HG03159 (cell line): ENCODE measurements around the gene MRPS16.

Experiments used
- ATAC-seq: cut with Tn5 transposase; IDR thresholded peaks from one replicate; pipeline ENCODE4 v1.9.1; 2021; ENCODE audit warnings: mild to moderate bottlenecking, moderate library complexity; ENCODE audit not compliant: unreplicated experiment

Gene MRPS16

DNA sequence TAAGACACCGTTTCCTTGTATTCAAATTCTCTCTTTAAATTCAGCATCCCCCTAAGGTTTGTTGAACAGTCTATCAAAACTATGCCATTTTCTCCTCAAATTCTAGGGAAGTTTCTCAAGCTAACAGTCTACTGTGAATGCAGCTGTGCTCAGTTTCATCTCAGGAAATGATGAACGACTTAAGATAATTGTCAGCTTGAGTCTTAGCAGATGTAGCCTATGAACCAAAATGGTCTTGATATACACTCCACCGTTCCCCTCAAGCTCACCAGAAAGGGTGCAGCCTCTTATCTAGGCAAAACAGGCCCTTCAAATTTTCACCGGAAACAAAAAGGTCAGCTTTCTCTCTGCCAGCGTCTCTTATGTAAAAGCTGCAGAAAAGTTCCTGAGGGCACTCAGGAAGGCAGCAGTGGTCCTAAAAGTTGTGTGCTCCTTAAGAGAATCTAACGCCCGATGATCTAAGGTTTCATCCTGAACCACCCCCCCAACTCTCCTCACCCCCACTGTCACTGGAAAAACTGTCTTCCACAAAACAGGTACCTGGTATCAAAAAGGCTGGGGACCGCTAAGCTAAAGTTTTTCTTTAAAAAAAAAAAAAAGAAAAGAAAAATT, 7.5 kb downstream of the MRPS16 start:
- no peak for ATAC-seq

DNA sequence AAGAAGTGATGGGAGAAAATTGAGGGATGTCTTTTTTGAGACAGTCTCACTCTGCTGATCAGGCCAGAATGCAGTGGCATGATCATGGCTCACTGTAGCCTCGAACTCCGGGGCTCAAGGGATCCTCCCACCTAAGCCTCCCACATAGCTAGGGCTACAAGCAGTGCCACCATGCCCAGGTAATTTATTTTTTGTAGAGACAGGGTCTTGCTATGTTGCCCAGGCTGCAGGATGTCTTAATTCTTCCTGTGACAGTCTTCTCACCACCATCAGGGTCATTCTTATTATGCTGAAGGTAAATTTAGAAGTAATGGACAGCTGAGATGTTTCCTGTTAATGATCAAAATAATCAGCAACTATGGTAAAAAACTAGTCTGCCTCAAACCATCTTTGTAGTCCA, 12.5 kb downstream of the MRPS16 start:
- ATAC-seq, result no peak

DNA sequence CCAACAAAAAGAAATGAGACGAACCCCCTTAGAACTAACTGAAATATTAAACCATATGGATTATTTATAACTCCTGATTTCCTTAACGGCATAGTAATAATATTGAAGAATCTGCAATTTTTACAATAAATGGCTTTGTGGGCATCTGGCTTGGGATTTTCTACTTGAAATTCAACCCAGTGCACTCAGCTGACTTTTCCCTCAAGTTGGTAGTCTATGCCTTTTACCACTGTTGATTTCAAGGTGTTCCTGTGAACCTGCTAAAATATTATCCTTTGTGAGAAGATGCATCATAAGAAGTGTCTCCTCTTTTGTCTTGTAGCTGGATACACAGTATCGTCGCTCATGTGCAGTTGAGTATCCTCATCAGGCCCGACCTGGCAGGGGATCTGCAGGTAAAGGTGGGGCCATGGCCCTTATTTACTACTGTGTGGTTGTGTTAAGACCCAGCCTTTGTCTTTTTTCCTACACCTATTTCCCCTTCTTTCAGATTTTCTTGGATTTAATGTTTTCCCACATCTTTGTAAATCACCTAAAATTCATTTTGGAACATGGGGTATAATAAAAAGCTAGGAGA, 13.4 kb downstream of the MRPS16 start:
- no peak for ATAC-seq

DNA sequence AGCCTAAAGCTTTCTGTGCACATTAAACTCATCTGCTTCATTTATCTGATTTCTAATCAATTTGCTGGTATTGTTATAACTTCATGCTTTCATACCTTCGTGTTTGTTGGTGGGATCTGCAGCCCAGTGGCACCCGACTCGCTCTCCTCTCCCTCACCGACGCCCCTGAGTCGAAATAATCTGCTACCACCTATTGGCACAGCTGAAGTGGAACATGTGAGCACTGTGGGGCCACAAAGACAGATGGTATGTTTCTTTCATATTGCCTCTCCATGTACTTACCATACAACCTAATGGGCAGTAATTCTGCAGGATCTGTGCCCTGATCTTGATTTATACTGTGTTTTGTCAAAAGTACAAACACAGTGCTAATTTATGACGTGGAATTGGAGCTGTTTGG, 17.7 kb downstream of the MRPS16 start:
- no peak for ATAC-seq

DNA sequence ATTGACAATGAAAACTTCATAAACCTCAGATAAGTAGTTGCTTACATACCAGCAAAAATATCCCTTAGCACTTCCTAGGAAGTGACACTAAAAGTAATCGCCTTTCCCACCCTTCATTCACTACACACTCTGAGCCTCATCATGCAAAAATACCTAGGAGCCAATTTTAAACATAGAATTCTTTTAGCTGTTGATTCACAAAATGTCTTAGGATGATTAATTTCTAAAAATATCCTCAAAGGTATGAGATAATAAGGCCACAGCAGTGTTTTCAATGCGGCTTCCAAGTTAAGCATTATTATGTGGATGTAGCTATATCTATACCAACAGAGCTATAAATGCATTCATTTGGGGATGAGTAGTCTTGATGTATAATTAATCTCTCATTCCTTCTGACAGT, 18.6 kb downstream of the MRPS16 start:
- ATAC-seq, result no peak

DNA sequence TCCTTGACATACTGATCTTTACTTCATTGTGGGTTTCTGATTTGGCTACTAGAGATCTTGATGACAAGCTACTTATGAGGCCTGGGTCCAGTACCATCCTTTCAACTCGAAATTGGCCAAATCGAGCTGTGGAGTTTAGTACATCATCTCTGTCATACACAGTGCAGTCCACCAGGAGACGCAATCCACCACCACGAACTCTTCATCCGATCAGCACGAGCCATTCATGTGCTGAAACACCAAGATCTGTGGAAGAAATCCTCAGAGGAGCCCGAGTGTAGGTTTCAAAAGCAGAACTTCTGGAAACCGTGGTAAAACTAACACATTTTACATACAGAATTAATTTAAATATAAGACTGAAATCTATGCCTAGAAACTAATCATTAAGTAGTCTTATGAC, 19.6 kb downstream of the MRPS16 start:
- ATAC-seq, result no peak

DNA sequence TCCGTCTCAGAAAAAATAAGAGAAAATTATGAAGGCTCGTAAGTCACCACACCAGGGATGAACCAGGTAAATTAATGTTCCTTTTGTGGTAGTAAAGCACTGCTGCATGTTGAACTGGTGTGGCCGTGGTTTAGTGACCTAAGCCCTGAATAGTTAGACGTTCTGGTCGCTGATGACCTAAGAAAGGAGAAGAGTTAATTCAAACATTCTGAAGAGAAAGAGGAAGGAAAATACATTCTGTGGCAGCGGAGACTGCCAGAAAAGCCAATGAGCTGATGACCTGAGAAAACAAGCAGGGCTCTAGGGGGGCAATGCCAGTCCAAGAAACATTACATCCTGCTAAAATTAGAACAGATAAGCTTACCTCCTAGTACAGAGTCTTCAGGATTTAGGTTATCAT, 22.9 kb downstream of the MRPS16 start:
- ATAC-seq, result no peak

DNA sequence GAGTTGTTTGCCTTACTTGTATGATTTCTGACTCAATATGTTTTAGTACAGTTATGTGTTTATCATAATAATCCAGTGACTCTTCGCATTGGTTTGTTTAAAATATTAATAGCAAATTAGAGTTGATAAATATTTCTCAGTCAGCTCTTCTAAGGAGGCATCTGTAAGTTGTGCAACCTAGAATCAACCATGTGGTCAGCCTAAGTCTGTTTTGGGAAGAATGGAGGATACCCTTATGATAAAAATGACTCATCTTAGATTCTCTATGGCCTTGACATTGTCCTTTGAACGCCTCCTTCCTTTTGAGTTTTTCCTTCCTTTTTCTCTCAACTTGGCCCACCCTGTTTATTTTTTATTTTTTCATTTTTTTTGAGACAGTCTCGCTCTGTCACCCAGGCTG, 24.2 kb downstream of the MRPS16 start:
- ATAC-seq, result no peak

DNA sequence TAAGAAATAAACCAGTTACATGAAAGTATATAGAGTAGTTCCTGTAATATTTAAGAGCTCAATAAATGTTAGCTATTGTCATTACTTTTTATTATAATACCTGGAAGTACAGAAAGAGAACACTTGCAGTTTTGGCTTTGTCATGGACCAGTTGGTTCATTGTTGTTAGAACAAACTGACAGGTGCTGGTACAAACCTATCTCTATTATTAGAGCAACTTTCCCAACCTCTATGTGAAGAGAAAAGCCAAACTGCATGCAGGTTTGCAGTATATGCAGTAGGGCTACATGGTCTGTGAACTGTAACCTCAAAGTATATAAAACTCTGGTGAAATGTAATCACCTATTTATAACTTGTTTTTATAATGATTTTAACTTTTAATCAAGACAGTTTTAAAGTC, 25.8 kb downstream of the MRPS16 start:
- no peak for ATAC-seq

DNA sequence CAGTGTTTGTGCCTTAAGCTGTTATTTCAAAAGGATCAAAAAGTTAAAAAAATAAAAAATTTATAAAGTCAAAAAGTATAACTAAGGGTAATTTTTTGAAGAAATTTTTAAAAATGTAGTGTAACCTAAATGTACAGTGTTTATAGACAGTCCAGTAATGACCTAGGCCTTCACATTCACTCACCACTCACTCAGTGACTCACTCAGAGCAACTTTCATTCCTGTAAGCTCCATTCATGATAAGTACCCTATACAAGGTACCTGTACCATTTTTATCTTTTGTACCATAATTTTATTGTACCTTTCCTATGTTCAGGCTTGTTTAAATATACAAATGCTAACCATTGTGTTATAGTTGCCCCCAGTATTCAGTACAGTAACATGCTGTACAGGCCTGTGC, 26.9 kb downstream of the MRPS16 start:
- ATAC-seq, result no peak

DNA sequence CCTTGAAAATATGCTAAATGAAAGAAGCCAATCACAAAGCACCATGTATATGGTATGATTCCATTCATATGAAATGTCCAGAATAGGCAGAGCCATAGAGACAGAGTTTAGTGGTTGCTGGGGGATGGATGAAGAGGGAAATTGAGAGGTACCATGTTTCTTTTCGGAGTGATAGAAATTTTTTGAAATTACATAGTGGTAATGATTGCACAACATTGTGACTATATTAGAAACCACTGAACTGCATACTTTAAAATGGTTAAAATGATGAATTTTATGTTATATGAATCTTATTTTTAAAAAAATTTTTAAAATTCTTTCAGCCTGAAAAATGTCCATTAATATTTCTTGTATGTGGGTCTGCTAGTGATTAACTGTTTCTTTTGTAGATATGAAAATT, 31.5 kb downstream of the MRPS16 start:
- ATAC-seq, result no peak

DNA sequence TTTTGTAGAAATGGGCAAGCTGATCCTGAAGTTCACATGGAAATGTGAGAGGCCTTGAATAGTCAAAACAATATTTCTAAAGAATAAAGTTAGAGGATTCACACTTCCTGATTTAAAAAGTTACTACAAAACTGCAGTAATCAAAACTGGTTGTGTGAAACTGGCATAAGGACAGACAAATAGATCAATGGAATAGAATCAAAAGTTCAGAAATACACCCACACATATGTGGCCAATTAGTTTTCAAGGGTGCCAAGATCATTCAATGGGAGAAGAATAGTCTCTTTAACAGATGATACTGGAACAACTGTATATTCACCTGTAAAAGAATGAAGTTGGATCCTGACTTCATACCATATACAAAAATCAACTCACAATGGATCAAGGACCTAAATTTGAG, 33.1 kb downstream of the MRPS16 start:
- no peak for ATAC-seq

DNA sequence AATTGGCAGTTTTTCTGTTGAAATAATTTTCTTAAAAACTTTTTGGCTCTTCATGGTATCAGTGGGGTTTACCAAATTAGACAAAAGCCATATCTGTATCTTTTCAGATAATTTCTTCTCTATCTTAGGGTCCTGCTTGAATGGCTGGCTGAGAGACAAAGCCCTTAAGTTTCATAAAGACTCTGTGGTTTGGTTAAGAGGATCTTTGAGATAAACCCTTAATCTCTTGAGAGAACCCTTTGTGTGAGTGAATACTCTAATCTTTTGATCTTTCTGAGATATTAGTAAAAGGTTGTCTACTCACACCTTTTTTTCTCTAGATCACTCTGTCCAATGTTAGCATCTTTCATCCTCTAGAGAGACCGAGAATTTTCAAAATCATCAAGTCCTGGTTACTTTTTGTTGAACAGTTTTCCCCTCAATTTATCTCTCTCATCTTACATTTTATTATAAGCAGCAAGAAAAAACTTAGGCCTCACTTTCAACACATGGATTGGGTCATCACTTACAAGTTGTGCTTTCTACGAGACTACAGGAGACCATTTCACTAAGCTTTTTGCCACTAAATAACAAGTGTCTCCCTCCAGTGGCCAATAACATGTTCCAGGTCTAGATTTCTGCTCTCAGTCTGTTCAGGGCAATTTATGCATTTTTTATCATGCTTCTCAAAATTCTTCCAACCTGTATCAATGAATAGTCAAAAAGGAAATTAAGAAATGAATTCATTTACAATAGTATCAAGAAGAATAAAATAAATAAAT, 33.8 kb downstream of the MRPS16 start:
- no peak for ATAC-seq

DNA sequence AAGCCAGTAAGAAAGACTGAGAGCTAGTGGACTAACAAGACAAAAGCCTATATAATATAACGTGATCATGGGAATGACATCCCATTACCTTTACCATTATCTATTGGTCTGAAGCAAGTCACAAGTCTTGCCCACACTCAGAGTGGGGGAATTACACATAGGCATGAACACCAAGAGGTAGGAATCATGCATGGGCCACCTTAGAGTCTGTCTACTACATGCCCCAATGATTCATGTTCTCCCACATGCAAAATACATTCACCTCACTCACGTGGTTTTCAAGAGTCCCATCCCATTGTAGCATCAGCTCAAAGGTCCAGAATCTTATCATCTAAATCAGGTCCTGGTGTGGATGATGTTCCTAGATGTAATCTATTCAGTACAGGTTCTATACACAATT, 34.8 kb downstream of the MRPS16 start:
- ATAC-seq, result no peak

DNA sequence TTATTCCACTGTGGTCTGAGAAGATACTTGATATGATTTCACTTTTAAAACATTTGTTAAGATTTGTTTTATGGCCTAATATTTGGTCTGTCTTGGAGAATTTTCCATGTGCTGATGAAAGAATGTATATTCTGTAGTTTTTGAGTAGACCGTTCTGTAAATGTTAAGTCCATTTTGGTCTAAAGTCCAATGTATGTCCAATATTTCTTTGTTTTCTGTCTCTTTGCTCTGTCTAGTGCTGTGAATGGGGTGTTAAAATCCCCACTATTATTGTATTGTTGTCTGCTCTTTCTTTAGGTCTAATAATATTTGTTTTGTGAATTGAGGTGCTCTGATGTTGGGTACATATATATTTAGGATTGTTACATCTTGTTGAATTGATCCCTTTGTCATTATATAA, 36.7 kb downstream of the MRPS16 start:
- ATAC-seq, result no peak

DNA sequence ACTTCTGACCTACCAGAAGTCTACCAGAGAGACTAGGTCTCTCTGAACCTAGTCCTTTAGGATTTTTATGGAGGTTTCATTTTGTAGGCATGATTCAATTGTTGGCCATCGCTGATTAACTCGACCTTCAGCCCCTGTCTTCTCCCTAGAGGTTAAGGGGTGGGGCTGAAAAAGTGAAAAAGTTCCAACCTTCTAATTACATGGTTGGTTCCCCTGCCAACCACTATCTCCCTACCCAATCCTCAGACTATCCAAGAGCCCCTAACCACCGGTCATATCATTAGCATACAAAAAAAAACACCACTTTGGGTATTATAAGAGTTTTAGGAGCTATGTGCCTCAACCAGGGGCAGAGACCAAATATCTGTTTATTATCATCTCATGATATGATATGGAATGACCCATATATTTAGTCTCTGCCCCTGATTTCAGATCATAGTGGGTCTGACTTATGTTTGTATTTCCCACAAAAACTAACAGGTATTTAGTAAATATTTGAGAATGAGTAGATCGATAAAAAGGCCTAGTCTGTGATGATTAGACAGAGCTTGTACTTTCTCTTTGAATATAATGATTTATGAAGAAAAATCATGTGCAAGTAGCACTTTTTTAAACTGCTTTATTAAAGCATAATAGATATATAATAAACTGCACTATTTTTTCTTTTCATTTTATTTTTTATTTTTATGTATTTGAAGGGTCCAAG, 41.2 kb downstream of the MRPS16 start:
- ATAC-seq, result no peak

DNA sequence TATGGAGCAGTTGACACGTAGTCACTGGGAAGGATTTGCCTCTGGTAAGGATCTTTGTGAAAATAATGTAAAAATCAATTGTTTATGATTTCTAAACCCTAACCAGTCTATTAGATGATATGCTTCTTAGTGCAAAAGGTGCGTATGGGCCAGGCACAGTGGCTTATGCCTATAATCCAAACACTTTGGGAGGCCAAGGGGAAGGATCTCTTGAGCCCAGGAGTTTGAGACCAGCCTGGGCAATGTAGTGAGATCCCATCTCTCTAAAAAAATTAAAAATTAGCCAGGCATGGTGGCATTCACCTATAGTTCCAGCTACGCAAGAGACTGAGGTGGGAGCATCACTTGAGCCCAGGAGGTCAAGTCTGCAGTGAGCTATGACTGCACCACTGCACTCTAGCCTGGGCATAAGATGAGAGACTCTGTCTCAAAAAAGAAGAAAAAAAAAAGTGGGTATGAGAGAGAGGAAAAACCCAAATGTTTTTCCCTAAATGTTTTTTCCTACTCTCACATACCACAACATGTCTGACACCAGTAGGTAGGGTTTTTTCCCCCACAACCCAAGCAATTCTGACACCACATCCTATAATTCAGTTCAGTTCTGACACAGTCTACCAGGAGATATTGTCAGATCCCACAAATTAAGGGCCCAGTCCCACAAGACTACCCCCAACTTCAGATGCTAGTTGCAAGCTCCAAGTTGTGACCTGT, 41.9 kb downstream of the MRPS16 start:
- no peak for ATAC-seq

DNA sequence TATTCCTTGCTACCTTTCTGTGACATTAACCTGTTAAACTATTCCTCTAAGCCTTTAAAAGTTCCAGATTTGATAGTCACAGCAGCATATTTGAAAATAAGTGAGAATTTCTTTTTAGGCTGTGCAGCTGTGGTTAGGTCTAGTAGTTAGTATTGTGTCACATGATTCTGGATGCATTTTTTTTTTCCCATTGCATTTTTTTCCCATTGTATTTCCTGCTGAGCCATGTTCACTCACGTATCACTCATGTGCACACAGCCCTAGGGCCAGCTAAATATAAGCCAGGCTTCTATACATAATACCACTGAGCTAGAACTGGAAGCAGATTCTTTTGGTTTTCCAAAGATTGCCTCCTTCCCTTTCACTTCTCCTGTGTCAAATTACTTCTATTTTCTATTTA, 42.7 kb downstream of the MRPS16 start:
- ATAC-seq, result no peak

DNA sequence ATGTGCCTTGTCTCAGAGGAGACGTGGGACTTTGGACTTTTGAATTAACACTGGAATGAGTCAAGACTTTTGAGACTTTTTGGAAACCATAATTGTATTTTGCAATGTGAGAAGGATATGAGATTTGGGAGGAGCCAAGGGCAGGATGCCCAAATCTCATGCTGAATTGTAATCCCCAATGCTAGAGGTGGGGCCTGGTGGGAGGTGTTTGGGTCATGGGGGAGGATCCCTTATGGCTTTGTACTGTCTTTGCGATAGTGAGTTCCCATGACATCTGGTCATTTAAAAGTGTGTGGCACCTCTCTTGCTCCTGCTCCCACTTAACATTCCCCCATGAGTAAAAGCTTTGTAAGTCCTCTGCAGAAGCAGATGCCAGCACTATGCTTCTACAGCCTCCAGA, 44.6 kb downstream of the MRPS16 start:
- no peak for ATAC-seq

DNA sequence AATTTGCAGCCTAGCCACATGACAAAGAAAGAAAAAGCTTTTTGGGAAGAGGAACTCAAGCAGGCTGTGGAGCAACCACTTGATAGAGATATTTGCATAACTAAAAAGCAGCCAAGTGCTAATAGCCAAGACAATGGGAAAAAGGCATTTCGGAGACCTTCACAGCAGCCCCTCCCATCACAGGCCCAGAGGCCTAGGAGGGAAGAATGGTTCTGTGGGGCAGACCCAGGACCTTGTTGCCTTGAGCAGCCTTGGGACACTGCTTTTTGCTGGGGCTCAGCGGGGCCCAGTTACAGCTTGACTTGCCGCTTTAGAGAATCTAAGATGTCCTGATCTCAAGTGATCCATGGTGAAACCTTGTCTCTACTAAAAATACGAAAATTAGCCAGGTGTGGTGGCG, 46.1 kb downstream of the MRPS16 start:
- ATAC-seq, result no peak

DNA sequence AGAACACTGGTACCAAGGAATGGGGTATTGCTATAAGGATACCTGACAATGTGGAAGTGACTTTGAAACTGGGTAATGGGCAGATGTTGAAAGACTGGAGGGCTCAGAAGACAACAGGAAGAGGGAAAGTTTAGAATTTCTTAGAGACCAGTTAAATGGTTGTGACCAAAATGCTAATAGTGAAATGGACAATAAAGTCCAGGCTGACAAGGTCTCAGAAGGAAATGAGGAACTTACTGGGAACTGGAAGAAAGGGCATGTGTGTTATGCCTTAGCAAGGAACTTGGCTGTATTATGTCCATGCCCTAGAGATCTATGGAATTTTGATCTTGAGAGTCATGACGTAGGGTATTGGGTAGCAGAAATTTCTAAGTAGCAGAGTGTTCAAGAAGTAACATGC, 46.6 kb downstream of the MRPS16 start:
- ATAC-seq, result no peak
